OCI-LY1 (cell line): ENCODE measurements around the gene RAE1.

Source experiments
- H2AFZ ChIP-seq: fragments of 200-600 bp; sonication (generic), shearing (Covaris generic); 2 replicates; pipeline ENCODE4 v1.6.0; 2014; ENCODE audit warnings: antibody characterized with exemption, mild to moderate bottlenecking, low read length
- H3F3A ChIP-seq: fragments of 200-600 bp; sonication (generic), shearing (Covaris generic); 2 replicates; pipeline ENCODE4 v1.6.0; 2014; ENCODE audit warnings: mild to moderate bottlenecking, antibody characterized with exemption, low read length, moderate library complexity; ENCODE audit not compliant: insufficient read depth
- H3K27ac ChIP-seq: fragments of 200-600 bp; sonication (generic); 2 replicates; pipeline ENCODE4 v1.5.1; 2014; ENCODE audit warnings: low read length, mixed run types, mild to moderate bottlenecking, low read depth; ENCODE audit not compliant: poor library complexity, severe bottlenecking
- H3K27me3 ChIP-seq: fragments of 200-600 bp; sonication (generic); 2 replicates; pipeline ENCODE4 v1.6.0; 2014; ENCODE audit warnings: antibody characterized with exemption, mild to moderate bottlenecking, low read length, moderate library complexity; ENCODE audit not compliant: insufficient read depth
- H3K36me3 ChIP-seq: fragments of 200-600 bp; sonication (generic); 2 replicates; pipeline ENCODE4 v1.6.1; 2014; ENCODE audit warnings: mild to moderate bottlenecking, antibody characterized with exemption, low read length, moderate library complexity, mixed read lengths; ENCODE audit not compliant: insufficient read depth
- H3K4me1 ChIP-seq: fragments of 200-600 bp; sonication (generic); 2 replicates; pipeline ENCODE4 v1.5.1; 2014; ENCODE audit warnings: mild to moderate bottlenecking, low read length, moderate library complexity; ENCODE audit not compliant: insufficient read depth, severe bottlenecking
- H3K4me2 ChIP-seq: fragments of 200-600 bp; sonication (generic), shearing (Covaris generic); 2 replicates; pipeline ENCODE4 v1.6.1; 2014; ENCODE audit warnings: low read length
- H3K4me3 ChIP-seq: fragments of 200-600 bp; sonication (generic); 2 replicates; pipeline ENCODE4 v1.5.1; 2014; ENCODE audit warnings: low read length, low read depth, mild to moderate bottlenecking, mixed read lengths; ENCODE audit not compliant: poor library complexity, severe bottlenecking
- H3K79me2 ChIP-seq: fragments of 200-600 bp; shearing (Covaris generic); 2 replicates; pipeline ENCODE4 v1.6.1; 2016; ENCODE audit warnings: mixed run types, low read length, mixed read lengths; ENCODE audit not compliant: insufficient read depth
- H3K9ac ChIP-seq: fragments of 200-600 bp; sonication (generic), shearing (Covaris generic); 2 replicates; pipeline ENCODE4 v1.6.1; 2014; ENCODE audit warnings: mild to moderate bottlenecking, low read length, mixed read lengths
- H3K9me2 ChIP-seq: fragments of 200-600 bp; sonication (generic), shearing (Covaris generic); 2 replicates; pipeline ENCODE4 v1.6.1; 2014; ENCODE audit warnings: low read depth, mild to moderate bottlenecking, low read length, mixed read lengths
- H3K9me3 ChIP-seq: fragments of 200-600 bp; shearing (Covaris generic); 2 replicates; pipeline ENCODE4 v1.6.1; 2014; ENCODE audit warnings: low read length, mixed read lengths
- H4K20me1 ChIP-seq: fragments of 200-600 bp; sonication (generic), shearing (Covaris generic); 2 replicates; pipeline ENCODE4 v1.6.0; 2016; ENCODE audit warnings: mild to moderate bottlenecking, low read length; ENCODE audit not compliant: insufficient read depth
- CTCF ChIP-seq: fragments of 200-600 bp; sonication (generic), shearing (Covaris generic); IDR thresholded peaks from 2 replicates; pipeline ENCODE4 v1.5.1; 2017; ENCODE audit warnings: mild to moderate bottlenecking, antibody characterized with exemption, low read length, moderate library complexity, mixed read lengths
- EZH2 ChIP-seq: fragments of 200-600 bp; sonication (generic), shearing (Covaris generic); IDR thresholded peaks from 2 replicates; pipeline ENCODE4 v1.8.0; 2017; ENCODE audit warnings: borderline replicate concordance, mixed run types, mild to moderate bottlenecking, antibody characterized with exemption, low read length, moderate library complexity, mixed read lengths

The RAE1 gene

GRCh38 chr20:57388953-57389694, 38.1 kb downstream of the RAE1 start:
- peaks cover 63% of the 10 kb centered on the region for H3K4me1 ChIP-seq
- H2AFZ ChIP-seq = no peak overlapping the region
- H3K4me3 ChIP-seq = peak overlapping the region; percentile 55
- H3F3A ChIP-seq = peaks cover 5% of the 10 kb centered on the region; the same call in 1 of the 2 replicates
- no peaks in the 10 kb centered on the region for H3K9me3 ChIP-seq
- H3K79me2 ChIP-seq = peaks cover 23% of the 10 kb centered on the region
- no peaks in the 10 kb centered on the region for H3K27me3 ChIP-seq
- peak overlapping the region; percentile 99 for H3K27ac ChIP-seq
- TF ChIP-seq CTCF (peak; percentile 59), EZH2 (no peak)
- peak overlapping the region; percentile 80 for H3K4me2 ChIP-seq
- peak overlapping the region; percentile 84 for H3K9ac ChIP-seq
- H4K20me1 ChIP-seq = no peaks in the 10 kb centered on the region
- peaks cover 22% of the 10 kb centered on the region for H3K36me3 ChIP-seq
- no peaks in the 10 kb centered on the region for H3K9me2 ChIP-seq

GRCh38 chr20:57389695-57390603, 38.9 kb downstream of the RAE1 start:
- peak overlapping the region; percentile 80 for H3K4me2 ChIP-seq

More at GRCh38 chr20:57389695-57390603, 38.9 kb downstream of the RAE1 start:
- peak overlapping the region; percentile 84 for H3K9ac ChIP-seq
- H3K36me3 ChIP-seq = peaks cover 30% of the 10 kb centered on the region
- H3F3A ChIP-seq = peaks cover 5% of the 10 kb centered on the region; the same call in 1 of the 2 replicates
- no peaks in the 10 kb centered on the region for H3K27me3 ChIP-seq
- H3K79me2 ChIP-seq = peaks cover 27% of the 10 kb centered on the region
- no peak overlapping the region for H2AFZ ChIP-seq
- H4K20me1 ChIP-seq = no peaks in the 10 kb centered on the region
- H3K27ac ChIP-seq = peak overlapping the region; percentile 99
- peak overlapping the region; percentile 55 for H3K4me3 ChIP-seq
- H3K9me2 ChIP-seq = no peaks in the 10 kb centered on the region
- TF ChIP-seq EZH2 = no peak
- TF ChIP-seq CTCF = no peak
- no peaks in the 10 kb centered on the region for H3K9me3 ChIP-seq
- H3K4me1 ChIP-seq = peaks cover 63% of the 10 kb centered on the region
